Mammary epithelial cell (primary cell): Measurements from ENCODE around the gene SPTBN1.

Source experiments
- CTCF ChIP-seq, 2 donors: IDR thresholded peaks in 1 of 2; conservative IDR thresholded peaks in 1 of 2; 2 replicates each; pipeline ENCODE4 v1.5.1; 2011 to 2012; ENCODE audit warnings: inconsistent platforms in 2 of 2, low read length in 2 of 2, mild to moderate bottlenecking in 2 of 2, control low read depth in 1 of 2, low read depth in 1 of 2; ENCODE audit not compliant: insufficient read depth in 1 of 2; ENCODE audit errors: extremely low read depth in 1 of 2
- EZH2 ChIP-seq: IDR thresholded peaks from 2 replicates; pipeline ENCODE4 v1.6.1; 2012; ENCODE audit warnings: low read length, inconsistent platforms, borderline replicate concordance

- TF ChIP-seq CTCF (conservative IDR thresholded peaks at IDR 0.05 in 1 of 2, IDR thresholded peaks at IDR 0.05 in 1 of 2; ENCODE audit: extremely low read depth in 1 of 2, insufficient read depth in 1 of 2, low read depth in 1 of 2, low read length in 2 of 2) (no peak), EZH2 (no peak)
Measured at GRCh38 chr2:54683596-54683995, 227.5 kb downstream of the SPTBN1 start.
